ENCODE measurements around the gene FCHO2. TPM values are rescaled to one million over a fixed set of nuclear protein-coding genes. Genes with fewer than 3 reads are reported as not detected.

The FCHO2 gene
- total RNA-seq, 4 donors from 2014 or later, result 38.7 to 57.0 (median 46.5) TPM

DNA sequence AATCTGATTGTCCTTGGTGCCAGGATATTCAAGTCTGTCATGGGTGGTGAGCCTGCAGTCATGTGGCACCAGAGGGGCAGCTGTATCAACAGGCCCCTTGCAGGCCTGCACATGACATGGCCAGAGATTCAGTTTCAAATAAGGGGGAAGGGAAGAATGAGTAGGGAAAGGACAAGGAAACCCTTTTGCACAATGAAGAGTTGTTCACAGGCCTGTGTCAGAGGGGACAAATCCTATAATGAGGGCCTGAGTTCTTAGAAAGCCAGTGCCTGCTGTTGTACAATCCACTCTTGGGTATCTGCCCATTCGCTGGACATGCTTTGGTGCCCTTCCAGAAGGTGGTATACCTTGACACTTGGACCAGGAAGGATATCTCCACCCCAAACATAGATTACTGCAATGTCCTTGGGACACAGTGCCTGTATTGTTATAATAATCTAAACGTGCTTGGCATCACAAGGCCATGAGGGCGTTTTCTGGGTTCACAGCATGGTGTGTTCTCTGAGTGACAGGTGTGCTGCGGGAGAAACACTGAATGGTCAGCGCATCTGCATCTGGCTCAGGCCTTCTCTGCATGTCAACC is 162.6 kb downstream of the FCHO2 start:
- H3K9me3 ChIP-seq, result no peaks in the 10 kb centered on the region
- intact Hi-C loops (cut with DNase I), result no loop called here
- peak overlapping the region; percentile 98 to 99 (median 99) for H3K27ac ChIP-seq
- H3K4me1 ChIP-seq, result peaks cover 70 to 73% of the 10 kb centered on the region in 2 donors
- no peak overlapping the region for H3K4me3 ChIP-seq (replicated peaks in 1 of 3)
- peaks cover 0 to 2% of the 10 kb centered on the region in 2 donors for H3K36me3 ChIP-seq
- TF ChIP-seq, protein P1, sequence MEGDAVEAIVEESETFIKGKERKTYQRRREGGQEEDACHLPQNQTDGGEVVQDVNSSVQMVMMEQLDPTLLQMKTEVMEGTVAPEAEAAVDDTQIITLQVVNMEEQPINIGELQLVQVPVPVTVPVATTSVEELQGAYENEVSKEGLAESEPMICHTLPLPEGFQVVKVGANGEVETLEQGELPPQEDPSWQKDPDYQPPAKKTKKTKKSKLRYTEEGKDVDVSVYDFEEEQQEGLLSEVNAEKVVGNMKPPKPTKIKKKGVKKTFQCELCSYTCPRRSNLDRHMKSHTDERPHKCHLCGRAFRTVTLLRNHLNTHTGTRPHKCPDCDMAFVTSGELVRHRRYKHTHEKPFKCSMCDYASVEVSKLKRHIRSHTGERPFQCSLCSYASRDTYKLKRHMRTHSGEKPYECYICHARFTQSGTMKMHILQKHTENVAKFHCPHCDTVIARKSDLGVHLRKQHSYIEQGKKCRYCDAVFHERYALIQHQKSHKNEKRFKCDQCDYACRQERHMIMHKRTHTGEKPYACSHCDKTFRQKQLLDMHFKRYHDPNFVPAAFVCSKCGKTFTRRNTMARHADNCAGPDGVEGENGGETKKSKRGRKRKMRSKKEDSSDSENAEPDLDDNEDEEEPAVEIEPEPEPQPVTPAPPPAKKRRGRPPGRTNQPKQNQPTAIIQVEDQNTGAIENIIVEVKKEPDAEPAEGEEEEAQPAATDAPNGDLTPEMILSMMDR (IDR thresholded peaks at IDR 0.05), result no peak
- TF ChIP-seq POLR2A (IDR thresholded peaks at IDR 0.05), result no peak
- WGBS, 2 donors, result 55% methylated on average over 5 of the region's 5 CpGs
- peak; percentile 91 to 93 for DNase-seq
- H3K27me3 ChIP-seq, result no peaks in the 10 kb centered on the region

DNA sequence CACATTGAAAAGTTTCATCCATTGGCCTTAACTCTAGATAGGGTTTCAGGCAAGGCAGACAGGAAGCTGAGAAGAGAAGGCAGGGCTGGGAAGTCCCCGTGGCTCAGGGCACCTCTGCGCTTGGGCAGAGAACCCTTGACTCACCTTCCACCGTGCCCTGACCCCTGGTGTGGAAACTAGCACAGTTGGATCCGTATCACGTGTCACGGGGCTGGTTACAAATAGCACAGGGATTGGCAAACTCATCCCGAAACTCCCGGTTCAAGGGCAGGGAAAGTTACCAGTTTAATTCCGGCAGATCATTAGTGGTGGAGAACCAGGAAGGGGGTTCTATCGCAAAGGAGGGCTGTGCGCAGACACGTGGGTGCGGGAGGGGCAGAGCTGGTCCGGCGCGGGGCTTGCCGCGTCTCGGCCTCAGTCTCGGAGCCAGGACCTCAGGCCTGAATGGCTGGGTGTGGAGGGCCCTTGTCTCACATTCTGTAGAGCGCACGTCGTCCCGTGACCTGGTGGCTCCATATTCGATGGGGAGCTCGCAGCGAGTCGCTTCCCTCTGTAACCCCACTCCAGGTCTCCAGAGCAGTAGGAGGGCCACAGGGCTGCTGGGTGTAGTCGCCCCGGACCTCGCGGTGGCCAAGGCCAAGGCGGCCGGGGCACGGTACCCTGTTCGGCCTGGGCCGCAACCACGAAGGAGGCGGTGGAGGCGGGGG is 163.8 kb downstream of the FCHO2 start:
- H3K4me1 ChIP-seq, result peaks cover 59 to 62% of the 10 kb centered on the region in 2 donors
- peak; percentile 97 for DNase-seq
- no peaks in the 10 kb centered on the region for H3K27me3 ChIP-seq
- H3K27ac ChIP-seq, result peak overlapping the region; percentile 98 to 99 (median 99)
- peak overlapping the region in 1 of 3 donors; percentile 37 for H3K4me3 ChIP-seq (replicated peaks in 1 of 3)
- TF ChIP-seq POLR2A (IDR thresholded peaks at IDR 0.05), result peak in 1 of 2 donors; percentile 62
- TF ChIP-seq, protein P1 (IDR thresholded peaks at IDR 0.05), result no peak
- WGBS, 2 donors, result 17 to 19% methylated on average over 27 to 30 of the region's 40 CpGs
- H3K36me3 ChIP-seq, result peaks cover 5 to 9% of the 10 kb centered on the region in 2 donors
- H3K9me3 ChIP-seq, result no peaks in the 10 kb centered on the region
- intact Hi-C loops (cut with DNase I), result no loop called here

DNA sequence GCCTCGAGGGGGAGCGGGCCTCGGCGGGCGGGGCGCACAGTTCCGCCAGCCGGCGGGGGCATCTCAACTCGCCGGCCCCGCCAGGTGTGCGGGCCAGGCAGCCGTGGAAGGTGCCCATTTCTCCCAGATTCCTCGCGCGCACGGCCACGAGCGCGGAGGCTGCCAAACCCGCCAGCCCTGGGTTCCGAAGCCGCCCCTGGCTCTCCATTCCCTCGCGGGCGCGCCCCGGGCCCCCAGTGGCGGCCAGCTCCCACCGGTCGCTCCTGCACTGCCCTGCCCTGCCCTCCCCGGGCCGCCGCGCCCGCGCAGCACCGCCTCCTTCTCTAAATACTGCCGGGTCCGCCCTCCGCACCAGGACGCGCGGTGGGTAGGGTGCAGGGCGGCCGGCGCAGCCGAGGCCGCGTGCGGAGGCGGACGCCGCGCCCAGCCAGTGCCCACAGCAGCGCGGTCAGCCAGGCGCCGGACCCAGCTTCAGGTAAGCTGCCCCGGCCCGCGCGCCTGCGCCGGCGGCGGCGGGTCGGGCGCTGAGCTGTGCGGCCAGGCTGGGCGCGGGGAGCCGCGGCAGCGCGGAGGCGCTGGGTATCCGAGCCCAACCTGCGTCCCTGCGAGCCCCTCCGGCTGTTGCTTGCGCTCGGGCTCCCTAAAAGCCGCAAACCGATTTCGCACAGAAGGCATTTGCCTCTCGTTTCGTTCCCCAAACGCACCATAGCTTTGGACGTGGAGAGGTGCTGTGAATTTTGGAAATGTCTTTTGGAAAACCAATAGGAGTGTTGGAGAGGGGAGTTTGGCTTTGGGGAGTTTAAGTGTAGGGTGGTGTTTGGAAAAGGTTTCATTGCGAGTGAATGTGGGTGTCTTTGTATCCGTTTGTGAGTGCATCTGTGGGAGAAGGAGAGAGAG is 164.6 kb downstream of the FCHO2 start, which contains the start of gene TMEM171:
Gene TMEM171, plus strand, starts transcription at position 354 of the 897 bp plus-strand sequence. CDS start 2,799 bp downstream, outside the sequence.
- intact Hi-C loops (cut with DNase I), result no loop called here
- TF ChIP-seq, protein P1 (IDR thresholded peaks at IDR 0.05), result peak in 1 of 6 experiments; percentile 18
- TF ChIP-seq POLR2A (IDR thresholded peaks at IDR 0.05), result peak; percentile 92 to 97
- WGBS, 2 donors, result 1 to 5% methylated on average over 19 to 31 of the region's 94 CpGs
- H3K27me3 ChIP-seq, result no peaks in the 10 kb centered on the region
- peaks cover 5 to 9% of the 10 kb centered on the region in 2 donors for H3K36me3 ChIP-seq
- H3K27ac ChIP-seq, result peak within 1 kb of the TSS; percentile 98 to 99 (median 99)
- DNase-seq, result peak; percentile 85 to 87
- H3K4me1 ChIP-seq, result peaks cover 50 to 54% of the 10 kb centered on the region in 2 donors
- peak within 1 kb of the TSS; percentile 14 to 37 (median 20) for H3K4me3 ChIP-seq (replicated peaks in 1 of 3)
- H3K9me3 ChIP-seq, result no peaks in the 10 kb centered on the region

DNA sequence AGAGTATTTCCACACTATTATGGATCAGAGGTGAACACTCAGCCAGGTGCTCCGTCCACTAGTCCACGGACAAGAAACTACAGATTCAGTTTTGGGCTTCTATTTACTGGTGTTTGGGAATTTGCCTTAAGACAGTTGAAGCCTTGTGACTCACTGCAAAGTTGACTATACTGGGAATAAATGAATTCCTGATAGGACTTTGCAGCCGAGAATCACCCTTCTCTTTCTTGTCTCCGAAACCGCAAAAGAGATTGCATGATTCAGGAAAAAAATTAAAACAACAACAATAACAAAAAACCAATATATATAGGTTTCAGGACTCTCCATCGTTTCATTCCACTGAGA is 165.2 kb downstream of the FCHO2 start:
- DNase-seq, result no peak
- Histone ChIP-seq H3K9me3 (no peaks in the 10 kb centered on the region), H3K4me1 (peaks cover 45 to 55% of the 10 kb centered on the region in 2 donors), H3K27me3 (no peaks in the 10 kb centered on the region), H3K4me3 (replicated peaks in 1 of 3) (peak overlapping the region in 2 of 3 donors; percentile 20 to 37), H3K36me3 (peaks cover 5 to 9% of the 10 kb centered on the region in 2 donors), H3K27ac (peak overlapping the region; percentile 11 to 99 (median 98))
- TF ChIP-seq, protein P1 (IDR thresholded peaks at IDR 0.05), result no peak
- no peak for TF ChIP-seq POLR2A (IDR thresholded peaks at IDR 0.05)
- 37 to 47% methylated on average over 6 of the region's 6 CpGs for WGBS, 2 donors
- intact Hi-C loops (cut with DNase I), result no loop called here

Measured in thyroid gland (tissue), 4 donors.